COR-L47 (cell line): ENCODE results near the gene SWT1.
"Not testable (repeated sequence)": the region's sequence is repeated elsewhere in the genome, so short reads cannot be mapped to it uniquely, and the experiment has no call there.

Experiments
- DNase-seq: peaks from one replicate; lab custom pipeline; 2025; lab: John Stamatoyannopoulos, UW

The SWT1 gene

GRCh38 chr1:185166106-185166505, 9.1 kb downstream of the SWT1 start:
- no peak for DNase-seq

- peak; percentile 76 for DNase-seq
Observed at GRCh38 chr1:185170291-185170848, 13.4 kb downstream of the SWT1 start.

- DNase-seq: no peak
Observed at GRCh38 chr1:185193756-185194155, 36.8 kb downstream of the SWT1 start.

GRCh38 chr1:185198712-185199111, 41.7 kb downstream of the SWT1 start:
- DNase-seq: not testable (repeated sequence)

GRCh38 chr1:185200889-185201288, 43.9 kb downstream of the SWT1 start:
- DNase-seq: no peak

GRCh38 chr1:185207170-185207569, 50.2 kb downstream of the SWT1 start:
- no peak for DNase-seq

GRCh38 chr1:185207980-185208602, 51.1 kb downstream of the SWT1 start:
- no peak for DNase-seq

GRCh38 chr1:185208626-185209180, 51.7 kb downstream of the SWT1 start:
- DNase-seq: no peak

GRCh38 chr1:185209357-185209756, 52.4 kb downstream of the SWT1 start:
- not testable (repeated sequence) for DNase-seq

- no peak for DNase-seq
Observed at GRCh38 chr1:185213091-185213490, 56.1 kb downstream of the SWT1 start.

GRCh38 chr1:185215911-185216310, 58.9 kb downstream of the SWT1 start:
- DNase-seq: no peak

GRCh38 chr1:185224132-185224531, 67.2 kb downstream of the SWT1 start:
- no peak for DNase-seq

GRCh38 chr1:185227161-185227560, 70.2 kb downstream of the SWT1 start:
- no peak for DNase-seq

- no peak for DNase-seq
Observed at GRCh38 chr1:185228979-185229378, 72.0 kb downstream of the SWT1 start.

- DNase-seq: no peak
Observed at GRCh38 chr1:185229981-185230380, 73.0 kb downstream of the SWT1 start.

GRCh38 chr1:185232874-185233273, 75.9 kb downstream of the SWT1 start:
- DNase-seq: no peak

- DNase-seq: not testable (repeated sequence)
Observed at GRCh38 chr1:185234183-185234582, 77.2 kb downstream of the SWT1 start.

GRCh38 chr1:185237176-185237575, 80.2 kb downstream of the SWT1 start:
- DNase-seq: not testable (repeated sequence)

GRCh38 chr1:185237661-185238060, 80.7 kb downstream of the SWT1 start:
- no peak for DNase-seq

GRCh38 chr1:185238447-185238846, 81.5 kb downstream of the SWT1 start:
- DNase-seq: no peak

- no peak for DNase-seq
Observed at GRCh38 chr1:185239861-185240260, 82.9 kb downstream of the SWT1 start.

GRCh38 chr1:185241127-185241526, 84.2 kb downstream of the SWT1 start:
- DNase-seq: no peak

GRCh38 chr1:185244015-185244747, 87.2 kb downstream of the SWT1 start:
- DNase-seq: no peak
